Stimulated activated CD4-positive, alpha-beta T cell treated with anti-CD3 and anti-CD28 coated beads, Interleukin-1b, Interleukin-23, amount 100 ng/mL, for 48 hours (primary cell): ENCODE results near the gene KRIT1.
"Not testable (repeated sequence)": the region's sequence is repeated elsewhere in the genome, so short reads cannot be mapped to it uniquely, and the experiment has no call there.

Experiments used
- DNase-seq: peaks from one replicate; pipeline ENCODE4 v3.0.0-alpha.2; 2020

The KRIT1 gene

GRCh38 chr7:92246360-92247101 lies 817 bp upstream of the KRIT1 start:
- no peak for DNase-seq

GRCh38 chr7:92244808-92245486 lies 767 bp downstream of the KRIT1 start:
- DNase-seq = no peak

- no peak for DNase-seq
Measured at GRCh38 chr7:92242972-92243371, 2.7 kb downstream of the KRIT1 start.

GRCh38 chr7:92230547-92230946 lies 15.2 kb downstream of the KRIT1 start:
- no peak for DNase-seq

DNA sequence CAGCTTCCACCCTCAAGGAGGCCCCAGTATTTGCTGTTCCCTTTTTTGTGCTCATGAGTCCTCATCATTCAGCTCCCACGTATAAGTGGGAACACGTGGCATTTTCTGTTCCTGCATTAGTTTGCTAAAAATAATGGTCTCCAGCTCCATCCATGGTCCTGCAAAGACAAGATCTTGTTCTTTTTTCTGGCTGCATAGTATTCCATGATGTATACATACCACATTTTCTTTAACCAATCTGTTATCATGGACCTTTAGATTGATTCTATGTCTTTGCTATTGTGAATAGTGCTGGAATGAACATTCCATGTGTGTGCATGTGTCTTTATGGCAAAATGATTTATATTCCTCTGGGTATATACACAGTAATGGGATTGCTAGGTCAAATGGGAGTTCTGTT lies 17.0 kb downstream of the KRIT1 start:
- DNase-seq = no peak

DNA sequence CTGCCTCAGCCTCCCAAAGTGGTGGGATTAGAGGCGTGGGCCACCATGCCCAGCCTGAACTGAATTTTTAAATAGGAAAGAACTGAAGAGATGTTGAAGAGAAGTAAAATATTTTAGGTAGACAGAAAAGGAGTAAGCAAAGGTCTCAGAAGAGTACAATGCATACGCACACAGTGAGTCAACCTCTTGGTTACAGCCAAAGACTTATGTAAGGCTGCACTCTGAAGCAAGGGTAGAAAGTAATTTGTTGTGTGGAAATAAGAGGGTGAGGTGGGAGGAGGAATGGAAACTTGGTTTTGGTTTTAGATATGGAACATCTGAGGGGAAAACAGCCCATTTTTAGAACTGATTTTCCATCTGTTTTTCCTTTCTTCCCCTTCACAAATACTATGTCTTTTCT lies 17.6 kb downstream of the KRIT1 start:
- no peak for DNase-seq

DNA sequence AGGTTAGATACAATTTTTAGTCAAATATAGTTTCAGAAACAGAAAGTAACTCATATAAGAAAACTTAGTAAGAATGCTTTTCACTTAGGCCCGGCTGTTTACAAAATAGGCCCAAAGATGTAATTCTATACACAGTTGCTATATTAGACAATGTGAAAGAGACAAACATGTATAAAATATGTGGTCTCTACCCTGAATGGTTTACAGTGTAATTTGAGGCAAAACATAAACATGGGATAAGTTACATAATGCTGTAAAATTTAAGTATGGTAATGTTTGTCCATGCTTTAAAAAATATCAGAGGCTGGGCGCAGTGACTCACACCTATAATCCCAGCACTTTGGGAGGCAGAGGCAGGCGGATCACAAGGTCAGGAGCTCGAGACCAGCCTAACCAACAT lies 18.7 kb downstream of the KRIT1 start:
- DNase-seq = no peak

DNA sequence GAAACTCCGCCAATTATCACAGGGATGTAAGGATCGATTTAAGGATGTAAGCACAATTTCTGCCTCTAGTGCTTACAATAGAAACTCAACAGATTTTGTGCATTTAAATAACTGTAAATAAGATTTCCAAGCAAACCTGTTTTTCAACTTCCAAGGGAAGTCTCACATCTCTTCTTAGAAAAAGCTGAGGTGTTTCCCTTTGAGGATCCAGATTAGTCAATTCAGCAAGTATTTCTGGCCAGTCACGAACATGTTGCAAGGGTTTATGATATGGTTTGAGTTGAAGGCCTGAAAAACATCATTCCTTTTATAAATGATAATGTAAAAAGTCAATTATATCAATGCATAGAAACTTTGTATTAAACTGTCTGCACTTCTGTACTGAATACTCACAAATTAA lies 23.9 kb downstream of the KRIT1 start:
- no peak for DNase-seq

DNA sequence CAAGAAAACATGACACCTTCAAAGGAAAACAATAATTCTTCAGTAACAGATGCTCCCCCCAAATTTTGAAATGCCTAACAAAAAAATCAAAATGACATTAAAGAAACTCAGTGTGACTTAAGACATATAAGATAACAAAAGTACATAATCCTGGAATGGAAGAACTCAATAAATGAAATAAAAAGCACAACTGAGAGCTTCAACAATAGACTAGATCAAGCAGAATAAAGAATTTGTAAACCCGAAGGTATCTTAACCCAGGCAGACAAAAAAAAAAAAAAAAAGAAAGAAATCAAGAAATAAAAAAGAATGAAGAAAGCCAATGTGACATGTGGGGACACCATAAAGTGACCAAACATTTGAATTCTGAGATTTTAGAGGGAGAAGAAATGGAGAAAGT lies 39.0 kb downstream of the KRIT1 start:
- DNase-seq = no peak

DNA sequence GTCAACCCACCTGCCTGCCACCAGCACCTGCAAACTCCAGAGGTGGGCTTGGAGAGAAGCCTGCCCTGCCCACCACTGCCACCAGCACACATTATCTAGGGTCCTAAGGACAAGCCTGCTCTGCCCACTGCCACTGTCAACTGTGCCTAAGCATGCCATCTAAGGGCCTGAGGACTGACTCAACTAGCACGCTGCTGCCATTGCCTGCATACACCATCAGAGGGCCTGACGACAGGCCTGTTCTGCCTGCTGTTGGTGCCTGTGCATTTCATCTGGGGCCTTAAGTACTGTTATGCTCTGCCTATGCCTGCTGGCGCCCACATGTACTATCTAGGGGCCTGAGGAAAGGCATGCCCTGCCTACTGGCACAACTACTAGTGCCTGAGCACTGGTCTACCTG lies 39.7 kb downstream of the KRIT1 start:
- no peak for DNase-seq

GRCh38 chr7:92200791-92201190 lies 44.9 kb downstream of the KRIT1 start:
- no peak for DNase-seq

DNA sequence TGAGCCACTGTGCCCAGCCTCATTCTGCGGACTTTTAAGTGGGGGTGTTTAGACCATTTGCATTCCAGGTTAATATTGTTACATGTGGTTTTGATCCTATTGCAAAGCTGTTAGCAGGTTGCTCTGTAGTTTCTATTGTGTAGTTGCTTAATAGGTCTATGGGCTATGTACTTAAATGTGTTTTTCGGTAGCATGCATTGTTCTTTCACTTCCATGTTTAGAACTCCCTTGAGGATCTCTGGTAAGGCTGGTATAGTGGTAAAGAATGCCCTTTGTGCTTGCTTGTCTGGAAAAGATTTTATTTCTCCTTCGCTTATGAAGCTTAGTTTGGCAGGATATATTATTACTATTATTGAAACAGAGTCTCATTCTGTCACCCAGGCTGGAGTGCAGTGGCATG lies 53.4 kb downstream of the KRIT1 start:
- DNase-seq = no peak

DNA sequence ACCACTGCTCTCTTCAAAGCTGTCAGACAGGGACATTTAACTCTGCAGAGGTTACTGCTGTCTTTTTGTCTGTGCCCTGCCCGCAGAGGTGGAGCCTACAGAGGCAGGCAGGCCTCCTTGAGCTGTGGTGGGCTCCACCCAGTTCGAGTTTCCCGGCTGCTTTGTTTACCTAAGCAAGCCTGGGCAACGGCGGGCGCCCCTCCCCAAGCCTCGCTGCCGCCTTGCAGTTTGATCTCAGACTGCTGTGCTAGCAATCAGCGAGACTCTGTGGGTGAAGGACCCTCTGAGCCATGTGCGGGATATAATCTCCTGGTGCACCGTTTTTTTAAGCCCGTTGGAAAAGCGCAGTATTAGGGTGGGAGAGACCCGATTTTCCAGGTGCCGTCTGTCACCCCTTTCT lies 56.5 kb downstream of the KRIT1 start:
- DNase-seq = not testable (repeated sequence)

DNA sequence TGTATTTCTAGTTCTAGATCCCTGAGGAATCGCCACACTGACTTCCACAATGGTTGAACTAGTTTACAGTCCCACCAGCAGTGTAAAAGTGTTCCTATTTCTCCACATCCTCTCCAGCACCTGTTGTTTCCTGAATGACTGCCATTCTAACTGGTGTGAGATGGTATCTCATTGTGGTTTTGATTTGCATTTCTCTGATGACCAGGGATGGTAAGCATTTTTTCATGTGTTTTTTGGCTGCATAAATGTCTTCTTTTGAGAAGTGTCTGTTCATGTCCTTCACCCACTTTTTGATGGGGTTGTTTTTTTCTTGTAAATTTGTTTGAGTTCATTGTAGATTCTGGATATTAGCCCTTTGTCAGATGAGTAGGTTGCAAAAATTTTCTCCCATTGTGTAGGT lies 61.4 kb downstream of the KRIT1 start:
- DNase-seq = not testable (repeated sequence)

GRCh38 chr7:92178928-92179924 lies 66.5 kb downstream of the KRIT1 start, which contains the start of gene LRRD1:
LRRD1 (minus strand) TSS chr7:92179142; CDS start chr7:92165202, 13,940 bp downstream.
- peak; percentile 90 for DNase-seq

DNA sequence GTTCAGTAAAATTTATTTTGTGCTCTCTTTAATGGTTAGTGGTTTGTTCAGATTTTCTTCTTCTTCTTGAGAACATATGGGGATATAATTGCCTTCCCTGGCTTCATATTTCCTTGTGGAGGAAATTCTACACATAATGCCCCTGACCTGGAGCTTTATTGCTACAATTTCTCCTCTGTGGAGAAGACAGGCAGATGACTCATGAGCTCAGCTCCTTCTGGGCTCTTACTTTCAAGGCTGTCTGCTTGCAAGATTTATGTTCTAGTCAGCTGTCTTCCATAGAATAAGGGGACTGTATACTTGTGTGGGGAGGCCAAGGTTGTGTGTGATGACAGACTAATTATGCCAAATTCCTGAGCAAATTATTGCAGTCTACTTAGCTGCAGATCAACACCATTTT lies 68.4 kb downstream of the KRIT1 start:
- no peak for DNase-seq

- DNase-seq = not testable (repeated sequence)
Measured at GRCh38 chr7:92169529-92169928, 76.2 kb downstream of the KRIT1 start.

GRCh38 chr7:92161271-92161670 lies 84.4 kb downstream of the KRIT1 start:
- DNase-seq = no peak

DNA sequence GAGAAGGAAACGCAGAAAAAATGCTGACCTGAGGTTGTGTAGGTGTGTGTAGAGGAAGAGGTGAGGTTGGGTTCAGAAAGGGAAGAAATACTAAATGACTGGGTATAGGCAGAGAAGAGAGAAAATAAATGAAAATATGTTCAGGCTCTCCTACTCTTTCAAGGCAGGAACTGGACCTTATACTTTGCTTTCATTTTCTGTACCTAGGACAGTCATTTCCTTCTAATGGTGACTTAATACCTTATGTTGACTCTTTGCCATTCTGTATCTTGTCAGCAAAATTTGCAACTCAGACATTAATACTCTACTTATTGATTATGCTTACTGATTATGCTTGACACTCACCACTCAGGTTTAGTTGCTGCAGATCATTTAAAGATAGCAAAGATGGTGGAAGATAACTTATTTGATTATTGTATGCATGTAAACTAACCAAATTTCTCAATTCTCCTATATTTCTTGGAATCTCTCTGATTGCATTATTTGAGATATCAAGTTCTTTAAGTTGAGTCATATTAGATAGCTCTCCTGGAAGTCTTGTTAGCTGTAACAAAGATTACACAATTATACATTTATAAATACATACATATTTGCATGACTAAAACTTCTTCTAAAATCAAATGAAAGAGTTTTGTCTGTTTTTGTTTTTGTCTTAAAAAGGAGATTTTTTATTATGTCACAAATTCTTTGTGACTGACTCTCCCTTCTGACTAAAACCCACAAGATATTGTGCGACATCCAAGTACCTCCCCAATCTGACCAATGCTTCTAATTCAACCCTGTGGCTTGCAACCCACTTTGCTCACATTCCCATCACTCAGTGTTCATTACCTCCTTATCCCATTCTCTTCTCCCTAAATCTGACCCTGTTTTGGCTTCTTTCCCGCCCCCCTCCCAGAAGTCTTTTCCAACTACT lies 86.8 kb downstream of the KRIT1 start:
- no peak for DNase-seq

DNA sequence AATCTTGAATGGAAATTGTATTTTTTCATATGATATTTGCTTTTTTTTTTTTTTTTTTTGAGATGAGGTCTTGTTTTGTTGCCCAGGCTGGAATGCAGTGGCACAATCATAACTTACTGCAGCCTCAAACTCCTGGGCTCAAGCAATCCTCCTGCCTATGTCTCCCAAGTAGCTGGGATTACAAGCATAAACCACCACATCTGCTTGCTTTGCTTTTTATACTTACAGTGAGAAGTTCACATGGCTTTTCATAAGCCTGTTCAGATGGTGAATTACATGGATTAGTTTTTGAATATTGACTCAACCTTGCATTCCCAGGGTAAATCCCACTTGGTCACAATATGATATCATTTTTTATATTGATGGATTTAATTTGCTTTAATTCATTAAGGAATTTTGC lies 88.7 kb downstream of the KRIT1 start:
- no peak for DNase-seq

DNA sequence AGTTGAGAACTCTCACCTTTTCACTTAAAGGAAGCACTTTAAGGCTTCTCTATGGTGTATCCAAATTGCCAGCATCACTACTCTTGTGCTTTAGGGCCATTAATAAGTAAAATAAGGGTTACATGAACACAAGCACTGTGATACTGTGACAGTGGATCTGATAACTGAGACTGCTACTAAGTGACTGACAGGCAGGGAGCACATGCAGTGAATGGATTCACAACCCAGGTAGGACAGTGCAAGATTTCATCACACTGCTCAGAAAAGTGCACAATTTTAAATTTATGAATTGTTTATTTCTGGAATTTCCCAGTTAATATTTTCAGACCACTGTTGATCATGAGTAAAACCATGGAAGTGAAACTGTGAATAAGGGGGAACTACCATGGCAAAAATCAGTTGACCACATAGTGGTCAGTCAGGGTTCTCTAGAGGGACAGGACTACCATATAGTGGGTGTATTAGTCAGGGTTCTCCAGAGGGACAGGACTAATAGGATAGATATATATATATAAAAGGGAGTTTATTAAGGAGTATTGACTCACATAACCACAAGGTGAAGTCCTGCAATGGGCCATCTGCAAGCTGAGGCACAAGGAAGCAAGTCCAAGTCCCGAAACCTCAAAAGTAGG lies 90.5 kb downstream of the KRIT1 start:
- DNase-seq = no peak
